GM15510 (cell line): ENCODE data around the gene CUBN.

Experiments
- POLR2A ChIP-seq: IDR thresholded peaks from 3 replicates; pipeline ENCODE4 v1.6.1; 2011; ENCODE audit warnings: borderline replicate concordance; ENCODE audit not compliant: insufficient read length; ENCODE audit errors: extremely low read depth

Gene CUBN

GRCh38 chr10:16811292-16811691 lies 318.3 kb downstream of the CUBN start:
- no peak for TF ChIP-seq POLR2A

GRCh38 chr10:16809074-16809718 lies 320.4 kb downstream of the CUBN start:
- no peak for TF ChIP-seq POLR2A

GRCh38 chr10:16804123-16804522 lies 325.5 kb downstream of the CUBN start:
- TF ChIP-seq POLR2A = no peak

- no peak for TF ChIP-seq POLR2A
Observed at GRCh38 chr10:16803464-16803863, 326.1 kb downstream of the CUBN start.

- no peak for TF ChIP-seq POLR2A
Observed at GRCh38 chr10:16799621-16800020, 330.0 kb downstream of the CUBN start.

- no peak for TF ChIP-seq POLR2A
Observed at GRCh38 chr10:16798571-16798970, 331.0 kb downstream of the CUBN start.

GRCh38 chr10:16795410-16796073 lies 334.1 kb downstream of the CUBN start:
- no peak for TF ChIP-seq POLR2A

- no peak for TF ChIP-seq POLR2A
Observed at GRCh38 chr10:16794005-16794404, 335.6 kb downstream of the CUBN start.

GRCh38 chr10:16792675-16793074 lies 336.9 kb downstream of the CUBN start:
- no peak for TF ChIP-seq POLR2A

- TF ChIP-seq POLR2A = no peak
Observed at GRCh38 chr10:16789765-16790164, 339.8 kb downstream of the CUBN start.

- TF ChIP-seq POLR2A = no peak
Observed at GRCh38 chr10:16789261-16789660, 340.4 kb downstream of the CUBN start.

GRCh38 chr10:16788778-16789177 lies 340.8 kb downstream of the CUBN start:
- no peak for TF ChIP-seq POLR2A

- no peak for TF ChIP-seq POLR2A
Observed at GRCh38 chr10:16788125-16788524, 341.5 kb downstream of the CUBN start.

GRCh38 chr10:16787361-16787791 lies 342.2 kb downstream of the CUBN start:
- TF ChIP-seq POLR2A = no peak

- TF ChIP-seq POLR2A = no peak
Observed at GRCh38 chr10:16780338-16780880, 349.2 kb downstream of the CUBN start.

- no peak for TF ChIP-seq POLR2A
Observed at GRCh38 chr10:16779384-16779915, 350.2 kb downstream of the CUBN start.
